Measurements from ENCODE around the gene HBA1.
"Not testable (repeated sequence)": the region's sequence is repeated elsewhere in the genome, so short reads cannot be mapped to it uniquely, and the experiment has no call there.

HBA1 gene

DNA sequence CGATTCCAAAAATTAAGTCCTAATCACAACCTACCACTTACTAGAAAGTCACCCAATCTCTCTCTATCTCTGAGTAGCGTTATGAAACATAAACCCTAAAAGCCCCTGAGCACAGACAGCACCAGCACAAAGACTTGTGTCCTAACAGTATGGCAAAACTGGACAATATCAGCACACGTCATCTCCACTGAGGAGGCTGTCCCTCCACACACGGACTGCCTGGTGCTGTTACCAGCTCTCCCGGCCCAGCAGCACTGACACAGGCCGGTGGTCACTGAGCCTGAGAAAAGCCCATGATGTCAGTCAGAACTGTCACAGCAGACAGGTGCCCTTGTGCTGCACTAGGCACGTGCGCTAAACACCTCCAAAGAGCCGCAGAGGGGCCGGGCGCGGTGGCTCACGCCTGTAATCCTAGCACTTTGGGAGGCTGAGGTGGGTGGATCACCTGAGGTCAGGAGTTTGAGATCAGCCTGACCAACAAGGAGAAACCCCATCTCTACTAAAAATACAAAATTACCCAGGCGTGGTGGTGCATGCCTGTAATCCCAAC, 35.2 kb downstream of the HBA1 start:
- DNase-seq, result not testable (repeated sequence)

DNA sequence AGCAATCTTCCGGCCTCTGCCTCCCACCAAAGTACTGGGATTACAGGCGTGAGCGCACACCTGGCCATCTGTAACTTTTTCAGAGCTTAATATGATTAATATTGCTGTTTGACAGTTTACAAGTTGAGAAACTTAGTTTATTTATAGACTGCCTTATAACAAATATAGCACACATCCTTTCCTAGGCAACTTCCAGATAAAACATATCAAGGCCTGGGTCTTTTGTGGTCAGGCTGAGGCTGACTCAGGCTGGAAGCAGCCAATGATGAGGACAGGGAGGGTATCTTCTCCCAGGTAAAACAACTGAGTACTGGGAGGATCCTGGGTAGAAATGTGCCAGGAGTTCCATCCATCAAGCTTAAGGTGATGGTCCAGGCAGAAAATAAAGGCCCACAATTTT, 36.5 kb downstream of the HBA1 start:
- no peak for DNase-seq

DNA sequence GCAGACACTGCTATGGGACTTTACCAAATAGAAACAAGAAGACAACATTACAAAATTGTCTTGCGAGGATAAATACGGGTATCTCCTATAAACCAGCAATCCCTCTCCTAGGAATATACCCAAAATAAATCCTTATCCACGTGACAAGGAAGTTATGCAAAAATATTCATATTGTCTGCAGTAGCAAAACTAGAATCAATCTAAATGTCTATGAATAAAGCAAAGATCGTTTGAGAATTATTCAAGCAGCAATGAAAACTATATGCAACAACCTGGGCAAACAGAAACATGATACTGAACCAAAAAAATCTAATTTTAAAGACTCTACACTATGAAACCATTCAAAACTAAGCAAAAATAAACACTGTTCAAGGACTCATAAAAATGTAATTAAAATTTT, 43.5 kb downstream of the HBA1 start:
- no peak for DNase-seq

All from activated naive CD4-positive, alpha-beta T cell treated with anti-CD3 and anti-CD28 coated beads, Interleukin-2, amount 50 U/mL, for 16 hours (primary cell).